ENCODE data around the gene ARRDC2. TPM values are rescaled to one million over a fixed set of nuclear protein-coding genes. Genes with fewer than 3 reads are reported as not detected.

Gene ARRDC2
- total and polyA plus RNA-seq, 9 of the 15 experiments (the other 6 are each of a cell fraction or from before 2014, with no cell fraction given) = 1.9 to 27.4 (median 15.2) TPM

DNA sequence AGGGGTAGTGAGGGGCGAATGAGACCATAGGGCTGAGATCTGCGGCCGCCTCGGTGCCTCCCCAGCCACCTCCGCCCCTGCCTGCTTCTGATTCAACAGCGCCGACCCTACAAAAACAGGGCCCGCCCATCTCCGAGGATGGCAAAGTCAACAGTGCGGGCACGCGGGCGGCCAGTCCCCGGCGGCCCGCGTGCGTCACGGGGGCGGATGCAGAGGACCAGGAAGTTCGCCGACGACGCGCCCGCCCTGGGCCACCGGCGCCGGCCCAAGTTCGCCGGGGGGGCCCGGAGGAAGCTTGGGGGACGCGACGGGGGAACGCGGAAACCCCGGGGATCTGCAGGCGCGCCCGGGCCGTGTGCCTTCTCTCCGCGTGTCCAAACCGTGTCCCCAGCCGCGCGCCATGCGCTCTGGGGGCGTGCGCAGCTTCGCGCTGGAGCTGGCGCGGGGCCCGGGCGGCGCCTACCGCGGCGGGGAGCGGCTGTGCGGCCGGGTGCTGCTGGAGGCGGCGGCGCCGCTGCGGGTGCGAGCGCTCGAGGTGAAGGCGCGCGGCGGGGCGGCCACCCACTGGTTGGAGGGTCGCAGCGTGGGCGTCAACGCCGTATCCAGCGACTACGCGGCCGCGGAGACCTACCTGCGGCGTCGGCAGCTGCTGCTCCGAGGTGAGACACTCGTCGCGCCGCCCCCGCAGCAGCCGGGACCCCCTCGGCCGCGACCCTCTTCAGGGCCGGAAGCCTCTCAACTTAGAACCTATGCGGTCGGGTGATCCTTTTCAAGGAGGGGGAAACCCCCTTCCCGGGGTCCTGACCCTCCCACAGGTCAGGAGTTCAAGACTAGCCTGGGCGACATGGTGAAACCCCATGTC, 6.8 kb upstream of the ARRDC2 start (continued):
- TF ChIP-seq, protein P1, sequence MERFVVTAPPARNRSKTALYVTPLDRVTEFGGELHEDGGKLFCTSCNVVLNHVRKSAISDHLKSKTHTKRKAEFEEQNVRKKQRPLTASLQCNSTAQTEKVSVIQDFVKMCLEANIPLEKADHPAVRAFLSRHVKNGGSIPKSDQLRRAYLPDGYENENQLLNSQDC (CRISPR knock-in tag; IDR thresholded peaks at IDR 0.05) = no peak
- TF ChIP-seq ERF (CRISPR knock-in tag; IDR thresholded peaks at IDR 0.05) (0 out of 2 replicates have a peak, but pooled peaks have one; percentile 5), ZNF436 (CRISPR knock-in tag; IDR thresholded peaks at IDR 0.05) (no peak), SMARCA4 (IDR thresholded peaks at IDR 0.05) (no peak), ARID2 (IDR thresholded peaks at IDR 0.05) (no peak), ELK1 (CRISPR knock-in tag; IDR thresholded peaks at IDR 0.05) (no peak), CBX1 (IDR thresholded peaks at IDR 0.05; ENCODE audit: low read depth) (peak; percentile 83; the same call in 1 of the 2 replicates), BCOR (IDR thresholded peaks at IDR 0.05) (no peak), AFF4 (CRISPR knock-in tag; IDR thresholded peaks at IDR 0.05) (0 out of 2 replicates have a peak, but pooled peaks have one; percentile 57), SMARCE1 (IDR thresholded peaks at IDR 0.05) (no peak), ZZZ3 (IDR thresholded peaks at IDR 0.05) (no peak), PBX2 (CRISPR knock-in tag; IDR thresholded peaks at IDR 0.05; ENCODE audit: low read depth) (no peak), PBX2 (tag; conservative IDR thresholded peaks at IDR 0.05; ENCODE audit: low read depth) (no peak), RBM17 (IDR thresholded peaks at IDR 0.05; ENCODE audit: borderline replicate concordance, low read depth, low read length) (no peak), SMAD4 (CRISPR knock-in tag; conservative IDR thresholded peaks at IDR 0.05) (peak; percentile 90)
- TF ChIP-seq, protein P2, sequence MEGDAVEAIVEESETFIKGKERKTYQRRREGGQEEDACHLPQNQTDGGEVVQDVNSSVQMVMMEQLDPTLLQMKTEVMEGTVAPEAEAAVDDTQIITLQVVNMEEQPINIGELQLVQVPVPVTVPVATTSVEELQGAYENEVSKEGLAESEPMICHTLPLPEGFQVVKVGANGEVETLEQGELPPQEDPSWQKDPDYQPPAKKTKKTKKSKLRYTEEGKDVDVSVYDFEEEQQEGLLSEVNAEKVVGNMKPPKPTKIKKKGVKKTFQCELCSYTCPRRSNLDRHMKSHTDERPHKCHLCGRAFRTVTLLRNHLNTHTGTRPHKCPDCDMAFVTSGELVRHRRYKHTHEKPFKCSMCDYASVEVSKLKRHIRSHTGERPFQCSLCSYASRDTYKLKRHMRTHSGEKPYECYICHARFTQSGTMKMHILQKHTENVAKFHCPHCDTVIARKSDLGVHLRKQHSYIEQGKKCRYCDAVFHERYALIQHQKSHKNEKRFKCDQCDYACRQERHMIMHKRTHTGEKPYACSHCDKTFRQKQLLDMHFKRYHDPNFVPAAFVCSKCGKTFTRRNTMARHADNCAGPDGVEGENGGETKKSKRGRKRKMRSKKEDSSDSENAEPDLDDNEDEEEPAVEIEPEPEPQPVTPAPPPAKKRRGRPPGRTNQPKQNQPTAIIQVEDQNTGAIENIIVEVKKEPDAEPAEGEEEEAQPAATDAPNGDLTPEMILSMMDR (IDR thresholded peaks at IDR 0.05 in 2 of 3, conservative IDR thresholded peaks at IDR 0.05 in 1 of 3; ENCODE audit: insufficient read depth in 2 of 3, low read depth in 1 of 3, low read length in 3 of 3) = no peak
- TF ChIP-seq, protein P3, sequence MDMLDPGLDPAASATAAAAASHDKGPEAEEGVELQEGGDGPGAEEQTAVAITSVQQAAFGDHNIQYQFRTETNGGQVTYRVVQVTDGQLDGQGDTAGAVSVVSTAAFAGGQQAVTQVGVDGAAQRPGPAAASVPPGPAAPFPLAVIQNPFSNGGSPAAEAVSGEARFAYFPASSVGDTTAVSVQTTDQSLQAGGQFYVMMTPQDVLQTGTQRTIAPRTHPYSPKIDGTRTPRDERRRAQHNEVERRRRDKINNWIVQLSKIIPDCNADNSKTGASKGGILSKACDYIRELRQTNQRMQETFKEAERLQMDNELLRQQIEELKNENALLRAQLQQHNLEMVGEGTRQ (CRISPR knock-in tag; IDR thresholded peaks at IDR 0.05) = peak; percentile 51; the same call in 1 of the 2 replicates
